SU-DHL-6 (cell line): ENCODE results near the gene ADAMTS17.

ENCODE experiments used
- H2AFZ ChIP-seq: fragments of 200-600 bp; sonication (generic); 2 replicates; pipeline ENCODE4 v1.6.1; 2014; ENCODE audit warnings: low read depth, mild to moderate bottlenecking, moderate library complexity, mixed read lengths, antibody characterized with exemption, low read length; ENCODE audit not compliant: severe bottlenecking
- H3F3A ChIP-seq: fragments of 200-600 bp; shearing (Covaris generic); 2 replicates; pipeline ENCODE4 v1.6.0; 2016; ENCODE audit warnings: antibody characterized with exemption, mild to moderate bottlenecking; ENCODE audit not compliant: insufficient read depth
- H3K27ac ChIP-seq: fragments of 200-600 bp; sonication (generic); 2 replicates; pipeline ENCODE4 v1.5.1; 2016; ENCODE audit warnings: low read depth, mild to moderate bottlenecking, low read length, moderate library complexity, mixed read lengths
- H3K27me3 ChIP-seq: fragments of 200-600 bp; sonication (generic), shearing (Covaris generic); 2 replicates; pipeline ENCODE4 v1.6.0; 2014; ENCODE audit warnings: mild to moderate bottlenecking, low read length
- H3K36me3 ChIP-seq: fragments of 200-600 bp; sonication (generic); 2 replicates; pipeline ENCODE4 v1.6.1; 2014; ENCODE audit warnings: mild to moderate bottlenecking, low read length, mixed read lengths
- H3K4me2 ChIP-seq: fragments of 300-600, 200-600 bp; shearing (Covaris generic), sonication (generic); 2 replicates; pipeline ENCODE4 v1.6.0; 2014; ENCODE audit warnings: low read length, low read depth, mild to moderate bottlenecking; ENCODE audit not compliant: poor library complexity, severe bottlenecking
- H3K4me3 ChIP-seq: fragments of 200-600 bp; sonication (generic); 2 replicates; pipeline ENCODE4 v1.5.1; 2014; ENCODE audit warnings: antibody characterized with exemption, low read length, mild to moderate bottlenecking, mixed read lengths; ENCODE audit not compliant: insufficient read depth, poor library complexity, severe bottlenecking
- H3K79me2 ChIP-seq: fragments of 200-600 bp; sonication (generic); 2 replicates; pipeline ENCODE4 v1.6.1; 2014; ENCODE audit warnings: mild to moderate bottlenecking, low read length, moderate library complexity; ENCODE audit not compliant: insufficient read depth
- H3K9ac ChIP-seq: fragments of 200-600 bp; sonication (generic); 2 replicates; pipeline ENCODE4 v1.7.0; 2014; ENCODE audit warnings: mild to moderate bottlenecking, low read length
- H3K9me2 ChIP-seq: fragments of 200-600 bp; sonication (generic); replicated peaks from 2 replicates; pipeline ENCODE4 v1.6.1; 2014; ENCODE audit warnings: low read length; ENCODE audit not compliant: insufficient read depth
- H3K9me3 ChIP-seq: fragments of 200-600 bp; sonication (generic); 2 replicates; pipeline ENCODE4 v1.6.1; 2014; ENCODE audit warnings: low read length, mixed read lengths; ENCODE audit not compliant: insufficient read depth
- H4K20me1 ChIP-seq: fragments of 200-600 bp; sonication (generic); 2 replicates; pipeline ENCODE4 v1.6.1; 2014; ENCODE audit warnings: low read depth, mild to moderate bottlenecking, antibody characterized with exemption, low read length, moderate library complexity, mixed read lengths
- EZH2phosphoT487 ChIP-seq: fragments of 200-600 bp; sonication (generic), shearing (Covaris generic); conservative IDR thresholded peaks from 2 replicates; pipeline ENCODE4 v1.6.1; 2018; ENCODE audit warnings: mild to moderate bottlenecking, antibody characterized with exemption, low read length, moderate library complexity, mixed read lengths
- TF ChIP-seq, protein P1 (sequence below): fragments of 200-600 bp; sonication (generic); IDR thresholded peaks from one replicate; pipeline ENCODE4 v1.5.1; 2017; ENCODE audit warnings: antibody characterized with exemption, mild to moderate bottlenecking, low read length, moderate library complexity; ENCODE audit not compliant: insufficient read depth, poor library complexity, severe bottlenecking

Gene ADAMTS17

DNA sequence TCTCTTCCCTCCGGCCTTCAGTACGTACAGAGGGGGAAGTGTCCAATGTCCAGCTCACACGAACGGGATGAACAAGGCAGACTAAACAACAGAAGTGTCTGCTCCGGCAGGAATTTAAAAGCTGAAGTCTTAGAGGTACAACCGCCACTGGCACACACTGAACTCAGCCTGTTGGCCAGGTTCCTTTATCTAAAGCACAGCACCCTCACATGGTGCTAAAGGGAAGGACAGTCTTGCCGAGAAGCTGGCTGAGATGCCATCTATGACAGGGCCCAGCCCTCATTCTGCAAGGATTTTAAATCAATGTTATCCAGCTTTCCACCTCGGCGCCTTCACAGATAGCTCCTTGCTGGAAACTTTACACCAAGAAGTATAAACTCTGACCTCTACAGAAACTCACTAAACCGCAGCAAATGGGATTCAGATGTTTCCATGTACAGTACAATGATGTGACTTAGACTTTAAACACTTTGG, 2.8 kb downstream of the ADAMTS17 start:
- H3K4me2 ChIP-seq = no peak overlapping the region
- H3F3A ChIP-seq = no peaks in the 10 kb centered on the region

DNA sequence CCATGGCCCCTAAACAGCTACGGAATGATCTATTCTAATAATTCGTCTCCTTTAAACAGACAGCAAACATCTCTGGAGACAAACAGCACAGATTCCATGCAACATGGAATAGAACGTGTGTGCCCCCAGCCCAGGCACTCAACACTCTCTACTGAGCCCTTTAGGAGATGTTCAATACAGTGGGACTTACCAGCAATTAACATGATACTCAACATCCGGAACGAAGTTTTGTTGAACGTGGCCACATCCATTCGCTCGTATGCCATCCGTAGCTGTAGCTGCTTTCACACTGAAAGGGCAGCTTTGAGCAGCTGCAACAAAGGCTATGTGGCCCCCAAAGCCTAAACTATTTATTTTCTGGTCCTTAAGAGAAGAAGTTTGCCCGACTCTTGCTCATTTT, 3.5 kb downstream of the ADAMTS17 start:
- no peak for TF ChIP-seq EZH2phosphoT487
- TF ChIP-seq, protein P1, sequence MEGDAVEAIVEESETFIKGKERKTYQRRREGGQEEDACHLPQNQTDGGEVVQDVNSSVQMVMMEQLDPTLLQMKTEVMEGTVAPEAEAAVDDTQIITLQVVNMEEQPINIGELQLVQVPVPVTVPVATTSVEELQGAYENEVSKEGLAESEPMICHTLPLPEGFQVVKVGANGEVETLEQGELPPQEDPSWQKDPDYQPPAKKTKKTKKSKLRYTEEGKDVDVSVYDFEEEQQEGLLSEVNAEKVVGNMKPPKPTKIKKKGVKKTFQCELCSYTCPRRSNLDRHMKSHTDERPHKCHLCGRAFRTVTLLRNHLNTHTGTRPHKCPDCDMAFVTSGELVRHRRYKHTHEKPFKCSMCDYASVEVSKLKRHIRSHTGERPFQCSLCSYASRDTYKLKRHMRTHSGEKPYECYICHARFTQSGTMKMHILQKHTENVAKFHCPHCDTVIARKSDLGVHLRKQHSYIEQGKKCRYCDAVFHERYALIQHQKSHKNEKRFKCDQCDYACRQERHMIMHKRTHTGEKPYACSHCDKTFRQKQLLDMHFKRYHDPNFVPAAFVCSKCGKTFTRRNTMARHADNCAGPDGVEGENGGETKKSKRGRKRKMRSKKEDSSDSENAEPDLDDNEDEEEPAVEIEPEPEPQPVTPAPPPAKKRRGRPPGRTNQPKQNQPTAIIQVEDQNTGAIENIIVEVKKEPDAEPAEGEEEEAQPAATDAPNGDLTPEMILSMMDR = no peak
- no peaks in the 10 kb centered on the region for H3K79me2 ChIP-seq
- H3K9me3 ChIP-seq = no peaks in the 10 kb centered on the region
- H3K4me2 ChIP-seq = no peak overlapping the region
- no peaks in the 10 kb centered on the region for H3F3A ChIP-seq
- H3K9me2 ChIP-seq = no peaks in the 10 kb centered on the region
- H3K4me3 ChIP-seq = no peak overlapping the region
- H3K9ac ChIP-seq = no peak overlapping the region
- H2AFZ ChIP-seq = no peak overlapping the region
- H3K27me3 ChIP-seq = no peaks in the 10 kb centered on the region
- H3K27ac ChIP-seq = no peak overlapping the region
- H4K20me1 ChIP-seq = no peaks in the 10 kb centered on the region
- H3K36me3 ChIP-seq = no peaks in the 10 kb centered on the region

More for the DNA sequence above, 2.8 kb downstream of the ADAMTS17 start:
- H2AFZ ChIP-seq = no peak overlapping the region
- H3K9me2 ChIP-seq = no peaks in the 10 kb centered on the region
- H3K9me3 ChIP-seq = no peaks in the 10 kb centered on the region
- no peak overlapping the region for H3K9ac ChIP-seq
- H4K20me1 ChIP-seq = no peaks in the 10 kb centered on the region
- H3K27me3 ChIP-seq = no peaks in the 10 kb centered on the region
- H3K27ac ChIP-seq = no peak overlapping the region
- H3K36me3 ChIP-seq = no peaks in the 10 kb centered on the region
- H3K4me3 ChIP-seq = no peak overlapping the region
- TF ChIP-seq, protein P1 = peak; percentile 9
- TF ChIP-seq EZH2phosphoT487 = no peak
- H3K79me2 ChIP-seq = no peaks in the 10 kb centered on the region

DNA sequence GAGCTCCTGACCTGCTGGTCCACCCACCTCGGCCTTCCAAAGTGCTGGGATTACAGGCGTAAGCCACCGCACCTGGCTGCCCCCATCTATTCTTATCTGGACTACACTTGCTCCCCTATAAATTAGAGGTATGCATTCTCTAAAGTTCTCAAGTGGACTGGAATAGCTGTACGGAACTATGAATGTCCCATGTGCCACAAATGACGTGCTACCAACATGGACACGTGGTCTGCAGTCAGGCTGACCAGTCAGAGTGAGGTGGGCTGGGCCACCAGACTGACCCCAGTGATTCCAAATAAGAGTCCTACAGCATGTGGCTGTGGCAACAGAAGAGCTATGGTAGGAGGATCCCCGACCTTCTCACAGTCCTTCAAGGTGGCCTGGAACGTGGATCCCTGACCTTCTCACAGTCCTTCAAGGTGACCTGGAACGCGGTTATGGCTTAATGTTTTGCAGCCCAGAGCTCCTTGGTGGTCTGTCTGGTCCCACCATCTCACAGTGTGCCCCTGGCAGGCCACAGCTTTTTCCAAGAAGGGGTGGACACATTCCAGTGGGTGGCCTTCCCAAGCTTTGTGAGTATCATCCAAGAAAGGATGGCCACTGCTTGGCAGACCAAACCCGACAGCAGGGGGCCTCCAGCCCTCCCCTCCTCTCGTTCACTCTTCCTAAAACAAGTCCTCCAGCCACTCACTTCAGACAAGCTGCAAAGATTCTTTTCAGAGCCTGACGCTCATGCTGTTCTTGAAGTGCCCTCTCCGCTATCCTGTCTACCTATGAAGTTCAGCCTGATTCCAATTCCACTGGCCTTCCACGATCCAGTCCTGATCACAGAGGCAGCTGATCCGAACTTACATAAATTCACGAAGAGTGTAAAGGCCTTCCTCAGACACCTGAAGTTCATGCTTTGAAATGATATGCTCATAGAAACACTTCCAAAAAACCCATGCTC, 4.4 kb downstream of the ADAMTS17 start:
- Histone ChIP-seq H3K4me2 (no peak overlapping the region), H3K9me2 (no peaks in the 10 kb centered on the region), H3K4me3 (no peak overlapping the region), H3K9me3 (no peaks in the 10 kb centered on the region), H3F3A (no peaks in the 10 kb centered on the region), H3K27me3 (no peaks in the 10 kb centered on the region), H3K79me2 (no peaks in the 10 kb centered on the region), H4K20me1 (no peaks in the 10 kb centered on the region), H3K36me3 (no peaks in the 10 kb centered on the region), H2AFZ (no peak overlapping the region), H3K9ac (no peak overlapping the region), H3K27ac (no peak overlapping the region)
- TF ChIP-seq EZH2phosphoT487 = no peak
- TF ChIP-seq, protein P1 = no peak
